IMR-90 (cell line): ENCODE measurements around the gene RIMS4. TPM values are rescaled to one million over a fixed set of nuclear protein-coding genes. Genes with fewer than 3 reads are reported as not detected.

Experiments used
- ATAC-seq: fragments of 200-7000 bp; cut with Tn5 transposase; 2 replicates; pipeline ENCODE4 v1.9.1; 2020; ENCODE audit warnings: low read depth, mild to moderate bottlenecking, moderate library complexity
- BruUV-seq: library from RNA; stranded (reverse); fragments of 400-500 nt; replicated peaks from 2 replicates; lab custom pipeline; 2021; lab: Mats Ljungman, UMichigan
- CTCF ChIA-PET: fragments of 300-600 bp; formaldehyde crosslinking; extraction: SDS; loops from one replicate; lab custom pipeline; 2021; ENCODE audit warnings: antibody characterized with exemption; lab: Yijun Ruan, JAX
- POLR2A ChIA-PET: fragments of 300-600 bp; sonication (Branson Sonifier 250); formaldehyde crosslinking; loops from one replicate; lab custom pipeline; 2022; ENCODE audit warnings: antibody characterized with exemption; ENCODE audit not compliant: unreplicated experiment; lab: Charles Lee
- DNase-seq: peaks from one replicate; pipeline ENCODE4 v3.0.0; 2013
- H2AFZ ChIP-seq: replicated peaks from 2 replicates; pipeline ENCODE3; 2013; ENCODE audit warnings: low read length, mild to moderate bottlenecking; ENCODE audit not compliant: poor library complexity
- H2AK5ac ChIP-seq: 2 replicates; pipeline ENCODE4 v1.6.1; 2013; ENCODE audit warnings: low read depth, low read length, inconsistent platforms
- H2AK9ac ChIP-seq: replicated peaks from 2 replicates; pipeline ENCODE3; 2013; ENCODE audit warnings: mild to moderate bottlenecking, low read depth, low read length, moderate library complexity; ENCODE audit not compliant: poor library complexity
- H2BK120ac ChIP-seq: 2 replicates; pipeline ENCODE4 v1.6.1; 2013; ENCODE audit warnings: low read depth, low read length, inconsistent platforms
- H2BK15ac ChIP-seq: 3 replicates; pipeline ENCODE4 v1.6.1; 2013; ENCODE audit warnings: low read depth, low read length, inconsistent platforms
- H2BK20ac ChIP-seq: 2 replicates; pipeline ENCODE4 v1.6.1; 2013; ENCODE audit warnings: low read depth, mild to moderate bottlenecking, inconsistent platforms, low read length, moderate library complexity
- H2BK5ac ChIP-seq: 2 replicates; pipeline ENCODE4 v1.6.1; 2013; ENCODE audit warnings: mild to moderate bottlenecking, low read depth, low read length, inconsistent platforms; ENCODE audit not compliant: poor library complexity, severe bottlenecking
- H3K14ac ChIP-seq: replicated peaks from 2 replicates; pipeline ENCODE4 v1.6.1; 2013; ENCODE audit warnings: low read depth, low read length, inconsistent platforms
- H3K18ac ChIP-seq: 2 replicates; pipeline ENCODE4 v1.6.1; 2013; ENCODE audit warnings: low read depth, low read length, control low read depth
- H3K23ac ChIP-seq: 2 replicates; pipeline ENCODE4 v1.6.1; 2013; ENCODE audit warnings: low read depth, low read length, inconsistent platforms
- H3K27ac ChIP-seq: 2 replicates; pipeline ENCODE4 v1.5.1; 2013; ENCODE audit warnings: mild to moderate bottlenecking, control low read depth, low read length; ENCODE audit not compliant: insufficient read depth
- H3K27me3 ChIP-seq: 2 replicates; pipeline ENCODE4 v1.6.1; 2013; ENCODE audit warnings: low read length; ENCODE audit not compliant: control insufficient read depth, insufficient read depth
- H3K36me3 ChIP-seq: 2 replicates; pipeline ENCODE4 v1.6.1; 2013; ENCODE audit warnings: low read length, mixed read lengths; ENCODE audit not compliant: control insufficient read depth, insufficient read depth
- H3K4ac ChIP-seq: 2 replicates; pipeline ENCODE4 v1.6.1; 2013; ENCODE audit warnings: low read depth, low read length, inconsistent platforms
- H3K4me1 ChIP-seq: 2 replicates; pipeline ENCODE4 v1.6.1; 2013; ENCODE audit warnings: low read length, mixed read lengths; ENCODE audit not compliant: control insufficient read depth, insufficient read depth
- H3K4me2 ChIP-seq: 2 replicates; pipeline ENCODE4 v1.6.1; 2013; ENCODE audit warnings: low read depth, mild to moderate bottlenecking, control low read depth, low read length, moderate library complexity
- H3K4me3 ChIP-seq: 2 replicates; pipeline ENCODE4 v1.5.1; 2013; ENCODE audit warnings: low read depth, mild to moderate bottlenecking, control low read depth, low read length, moderate library complexity; ENCODE audit not compliant: insufficient read depth
- H3K56ac ChIP-seq: 2 replicates; pipeline ENCODE4 v1.6.1; 2013; ENCODE audit warnings: low read length, inconsistent platforms; ENCODE audit not compliant: insufficient read depth; ENCODE audit errors: extremely low read depth
- H3K79me1 ChIP-seq, 2 experiments: 2 replicates each; pipeline ENCODE4 v1.6.1; 2013; ENCODE audit warnings: low read length in 2 of 2, inconsistent platforms in 1 of 2, low read depth in 1 of 2
- H3K9ac ChIP-seq: 2 replicates; pipeline ENCODE4 v1.6.1; 2013; ENCODE audit warnings: low read depth, low read length, control low read depth
- H3K9me1 ChIP-seq: 2 replicates; pipeline ENCODE4 v1.6.1; 2013; ENCODE audit warnings: low read length, inconsistent platforms; ENCODE audit not compliant: insufficient read depth
- H3K9me3 ChIP-seq: 2 replicates; pipeline ENCODE4 v1.6.1; 2013; ENCODE audit warnings: low read length; ENCODE audit not compliant: control insufficient read depth, insufficient read depth
- H4K20me1 ChIP-seq: 2 replicates; pipeline ENCODE4 v1.6.1; 2013; ENCODE audit warnings: low read length, inconsistent platforms; ENCODE audit not compliant: insufficient read depth
- H4K5ac ChIP-seq: 2 replicates; pipeline ENCODE4 v1.6.1; 2013; ENCODE audit warnings: mild to moderate bottlenecking, low read depth, low read length, control low read depth
- H4K8ac ChIP-seq, 2 experiments: 2 replicates each; pipeline ENCODE4 v1.6.1; 2013; ENCODE audit warnings: low read depth in 2 of 2, low read length in 2 of 2, control low read depth in 1 of 2, inconsistent platforms in 1 of 2
- H4K91ac ChIP-seq: 2 replicates; pipeline ENCODE4 v1.6.1; 2013; ENCODE audit warnings: low read depth, low read length, inconsistent platforms; ENCODE audit not compliant: insufficient read depth
- BHLHE40 ChIP-seq: fragments of 150-350 bp; IDR thresholded peaks from 2 replicates; pipeline ENCODE4 v1.6.1; 2016; ENCODE audit warnings: mild to moderate bottlenecking, low read depth, low read length
- CEBPB ChIP-seq: IDR thresholded peaks from 2 replicates; pipeline ENCODE4 v1.6.1; 2012; ENCODE audit warnings: low read depth, low read length, improper control_type of control experiment
- CHD1 ChIP-seq: IDR thresholded peaks from 2 replicates; pipeline ENCODE4 v1.6.1; 2012; ENCODE audit warnings: low read depth, low read length, improper control_type of control experiment
- CTCF ChIP-seq: conservative IDR thresholded peaks from 2 replicates; pipeline ENCODE4 v1.5.1; 2012; ENCODE audit warnings: mild to moderate bottlenecking, low read depth, low read length, improper control_type of control experiment
- MAFK ChIP-seq: IDR thresholded peaks from 2 replicates; pipeline ENCODE4 v1.6.1; 2012; ENCODE audit warnings: low read depth, low read length, improper control_type of control experiment
- MAZ ChIP-seq: IDR thresholded peaks from 2 replicates; pipeline ENCODE4 v1.6.1; 2012; ENCODE audit warnings: low read depth, mild to moderate bottlenecking, low read length, improper control_type of control experiment, moderate library complexity, borderline replicate concordance
- MXI1 ChIP-seq: IDR thresholded peaks from 2 replicates; pipeline ENCODE4 v1.6.1; 2012; ENCODE audit warnings: low read depth, mild to moderate bottlenecking, low read length, moderate library complexity, borderline replicate concordance
- NFE2L2 ChIP-seq: fragments of 150-350 bp; IDR thresholded peaks from 2 replicates; pipeline ENCODE4 v1.6.1; 2016; ENCODE audit warnings: low read depth, mild to moderate bottlenecking, low read length
- POLR2A ChIP-seq: IDR thresholded peaks from 2 replicates; pipeline ENCODE4 v1.6.1; 2012; ENCODE audit warnings: mild to moderate bottlenecking, low read depth, low read length
- RAD21 ChIP-seq: IDR thresholded peaks from 2 replicates; pipeline ENCODE4 v1.6.1; 2012; ENCODE audit warnings: low read length, improper control_type of control experiment
- RCOR1 ChIP-seq: IDR thresholded peaks from 2 replicates; pipeline ENCODE4 v1.6.1; 2012; ENCODE audit warnings: mild to moderate bottlenecking, low read length, improper control_type of control experiment; ENCODE audit not compliant: insufficient replicate concordance
- SMC3 ChIP-seq: fragments of 150-350 bp; IDR thresholded peaks from 2 replicates; pipeline ENCODE4 v1.6.1; 2016; ENCODE audit warnings: low read depth, mild to moderate bottlenecking, antibody characterized with exemption, low read length, moderate library complexity
- WGBS, 2 experiments: methylation state at CpG; one replicate each; pipeline versions ENCODE4 v1.1.5 to v1.1.7; 2013; ENCODE audit warnings: missing lambda C conversion rate in 2 of 2; ENCODE audit not compliant: insufficient read length in 1 of 2; ENCODE audit errors: extremely low coverage in 2 of 2; 5-methylcytosine and 5-hydroxymethylcytosine counted together
- dilution Hi-C: fragments of 300-500 bp; cut with HindIII; formaldehyde crosslinking; loops from one replicate; pipeline ENCODE4 v1.14.3; 2018; ENCODE audit warnings: low sequenced_read_pairs; ENCODE audit not compliant: unreplicated experiment
- in situ Hi-C: fragments of 300-500 bp; cut with MboI; formaldehyde crosslinking; loops from 3 replicates; pipeline ENCODE4 v1.14.3; 2019; ENCODE audit warnings: low sequenced_read_pairs, inconsistent platforms, mixed read lengths
- intact Hi-C: fragments of 100-400 bp; cut with micrococcal nuclease; formaldehyde crosslinking; loops from 2 replicates; pipeline ENCODE4 v1.10.0; 2022
- polyA plus RNA-seq, 3 experiments: library from polyadenylated mRNA; depleted of rRNA; stranded (reverse); fragments of >200 nt; gene quantifications; 2 replicates each; pipeline ENCODE4 v1.2.3, GENCODE V29; 2012; ENCODE audit warnings: low replicate concordance in 1 of 3
- total RNA-seq: library from RNA; depleted of rRNA; stranded (reverse); fragments of >200 nt; gene quantifications from 2 replicates; pipeline ENCODE4 v1.2.3, GENCODE V29; 2012
- TF ChIP-seq, protein P1 (sequence below): fragments of 150-350 bp; IDR thresholded peaks from 2 replicates; pipeline ENCODE4 v1.6.1; 2016; ENCODE audit warnings: low read depth, mild to moderate bottlenecking, low read length, moderate library complexity, borderline replicate concordance

RIMS4 gene
- total and polyA plus RNA-seq, 2 of the 4 experiments (the other 2 are of a cell fraction), result not detected

DNA sequence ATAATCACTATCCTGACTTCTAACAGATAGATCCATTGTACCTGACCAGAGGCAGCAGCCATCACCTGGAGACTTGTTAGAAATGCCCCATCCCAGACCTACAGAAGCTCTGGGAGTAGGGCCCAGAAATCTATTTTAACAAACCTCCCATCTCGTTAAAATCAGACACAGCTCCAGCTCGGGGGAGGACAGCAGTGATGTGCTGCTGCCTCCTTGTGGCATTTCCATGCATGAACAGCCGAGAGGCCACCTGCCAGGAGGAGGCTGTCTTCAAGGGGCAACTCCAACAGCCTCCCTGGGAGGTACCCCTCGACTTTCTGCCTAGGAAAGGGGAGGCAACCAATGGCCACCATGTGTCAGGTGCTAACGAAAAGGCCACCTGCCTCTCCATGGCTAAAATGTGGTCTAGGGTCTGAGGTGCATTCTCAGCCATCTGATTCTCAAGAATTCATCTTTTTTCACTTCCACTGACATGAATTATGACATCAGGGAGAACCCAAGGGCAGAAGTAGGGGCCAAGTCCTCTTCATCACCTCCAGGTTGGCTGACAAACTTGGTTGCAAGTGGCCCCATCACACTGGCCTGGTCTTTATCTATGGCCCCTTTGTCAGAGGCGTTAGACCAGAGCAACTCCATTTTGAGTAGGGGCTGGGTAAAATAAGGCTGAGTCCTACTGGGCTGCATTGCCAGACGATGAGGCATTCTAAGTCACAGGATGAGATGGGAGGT is 76.8 kb downstream of the RIMS4 start (continued):
- TF ChIP-seq CHD1, result no peak
- TF ChIP-seq POLR2A, result 0 out of 2 replicates have a peak, but pooled peaks have one; percentile 53
- no peak for TF ChIP-seq NFE2L2

- Histone ChIP-seq H2BK120ac (peak overlapping the region; percentile 3; the same call in 1 of the 2 replicates), H2BK5ac (no peak overlapping the region), H3K9me3 (no peaks in the 10 kb centered on the region), H3K9ac (no peak overlapping the region), H3K36me3 (no peaks in the 10 kb centered on the region), H4K5ac (no peak overlapping the region), H4K8ac (no peak overlapping the region), H3K56ac (no peak overlapping the region), H3K4me1 (peaks cover 19% of the 10 kb centered on the region), H2AK5ac (no peak overlapping the region), H3K4me3 (no peak overlapping the region), H3K9me1 (no peaks in the 10 kb centered on the region; the same call in 1 of the 2 replicates), H3K27ac (no peak overlapping the region), H3K27me3 (no peaks in the 10 kb centered on the region), H3K23ac (no peak overlapping the region), H2AK9ac (no peak overlapping the region), H4K91ac (peak overlapping the region; percentile 2; the same call in 1 of the 2 replicates), H3K79me1 (no peaks in the 10 kb centered on the region), H3K14ac (no peak overlapping the region), H2BK15ac (no peak overlapping the region), H4K20me1 (no peaks in the 10 kb centered on the region), H3K18ac (no peak overlapping the region), H2AFZ (no peak overlapping the region), H3K4me2 (no peak overlapping the region), H2BK20ac (0 out of 2 replicates have a peak overlapping the region, but pooled peaks have one; percentile 49), H3K4ac (no peak overlapping the region)
- WGBS, 2 experiments, result no CpG with 5 or more reads among the region's 6 CpGs
- ATAC-seq (no peak), DNase-seq (no peak)
- intact Hi-C loops (loop anchor here (5.0 kb wide), 2 partner anchors 200 to 350 kb away; no protein-coding TSS in a partner anchor), in situ Hi-C loops (loop anchor here (5.0 kb wide), 1 partner anchor 45 kb away; no protein-coding TSS in a partner anchor), dilution Hi-C loops (no loop called here)
- CTCF ChIA-PET, result interaction anchor here (1.0 to 2.6 kb wide), 3 partner anchors 40 to 49 kb away, joined by 3 to 31 read pairs (median 9); no protein-coding TSS in a partner anchor
- no TSS peak for BruUV-seq
- TF ChIP-seq CTCF (no peak), RCOR1 (no peak), MAFK (no peak), CEBPB (no peak), SMC3 (no peak), RAD21 (no peak), POLR2A (no peak), NFE2L2 (no peak), BHLHE40 (no peak), MAZ (no peak), MXI1 (no peak)
- TF ChIP-seq, protein P1, sequence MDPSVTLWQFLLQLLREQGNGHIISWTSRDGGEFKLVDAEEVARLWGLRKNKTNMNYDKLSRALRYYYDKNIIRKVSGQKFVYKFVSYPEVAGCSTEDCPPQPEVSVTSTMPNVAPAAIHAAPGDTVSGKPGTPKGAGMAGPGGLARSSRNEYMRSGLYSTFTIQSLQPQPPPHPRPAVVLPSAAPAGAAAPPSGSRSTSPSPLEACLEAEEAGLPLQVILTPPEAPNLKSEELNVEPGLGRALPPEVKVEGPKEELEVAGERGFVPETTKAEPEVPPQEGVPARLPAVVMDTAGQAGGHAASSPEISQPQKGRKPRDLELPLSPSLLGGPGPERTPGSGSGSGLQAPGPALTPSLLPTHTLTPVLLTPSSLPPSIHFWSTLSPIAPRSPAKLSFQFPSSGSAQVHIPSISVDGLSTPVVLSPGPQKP, result no peak
- POLR2A ChIA-PET, result interaction anchor here (0.5 kb wide), 1 partner anchor 46 kb away, joined by 19 read pairs; no protein-coding TSS in a partner anchor
These were observed 78.0 kb downstream of the RIMS4 start for GRCh38 chr20:44732327-44732726.
